Heart left ventricle (tissue), 13 donors: ENCODE data around the gene CD2AP.

ENCODE experiments used
- CTCF ChIP-seq, 12 donors: fragments of 200-600 bp; sonication (generic) in 4 of 12; IDR thresholded peaks; one replicate each; pipeline versions ENCODE4 v1.5.0 to v1.8.0; 2018 to 2022; ENCODE audit warnings: antibody characterized with exemption in 12 of 12, mild to moderate bottlenecking in 5 of 12
- POLR2A ChIP-seq, 2 donors: fragments of 450-650 bp; IDR thresholded peaks; one replicate each; pipeline ENCODE4 v1.6.1; 2017; ENCODE audit warnings: antibody characterized with exemption in 2 of 2, mild to moderate bottlenecking in 2 of 2, moderate library complexity in 2 of 2
- donor health status: ischemic (EF 13 %, LVEDD 7.1; RV severe dilation, severe dysfunction).
- donor health status: DM: no; HTN: yes; CAD: no.
- donor health status: DM: no; HTN: no; CAD: no.
- donor health status: ischemic (EF 25% LVEDD 6.9; RV normal size, moderate dysfunction).
- donor health status: ischemic (EF 25% LVEDD 5.7; RV mildly dilated, moderate dysfunction).
- donor health status: ischemic (EF 35%, LVEDD 5.7; RV mildly dilated, moderate dysfunction).
- donor health status: nonischemic (EF 11% LVEDD 7.7; RV severe dilation, severe dysfunction).
- donor health status: DM: yes; HTN: yes; CAD: no.
- donor health status: PGD.
- donor health status: ischemic (EF 29% LVEDD 5.4; RV normal size, mild dysfunction).
- donor health status: nonischemic (EF 23%, LVEDD 6.1; RV moderate dilation, normal function).

DNA sequence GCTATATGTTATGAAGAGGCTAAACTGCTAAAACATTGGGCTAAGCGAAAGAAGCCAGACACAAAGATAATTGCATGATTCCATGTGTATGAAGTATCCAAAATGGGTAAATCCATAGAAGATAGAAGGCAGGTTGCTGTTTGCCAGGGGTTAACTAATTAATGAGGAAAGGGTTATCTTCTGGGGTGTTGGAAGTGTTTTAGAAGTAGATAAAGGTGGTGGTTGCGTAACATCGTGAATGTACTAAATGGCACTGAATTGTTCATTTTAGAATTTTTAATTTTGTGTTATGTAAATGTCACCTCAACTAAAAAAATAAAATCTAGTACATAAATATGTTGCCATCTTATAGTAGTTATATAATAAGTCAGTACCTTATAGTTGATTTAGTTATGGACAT lies 116.4 kb downstream of the CD2AP start:
- TF ChIP-seq CTCF (IDR thresholded peaks at IDR 0.05) (no peak), POLR2A (IDR thresholded peaks at IDR 0.05) (no peak)
